DOHH2 (cell line): Measurements from ENCODE around the gene ICE1.

Experiments used
- CTCF ChIP-seq: fragments of 200-600 bp; sonication (generic); IDR thresholded peaks from one replicate; pipeline ENCODE4 v1.5.1; 2014; ENCODE audit warnings: antibody characterized with exemption, mild to moderate bottlenecking, low read depth, low read length; ENCODE audit not compliant: poor library complexity, severe bottlenecking
- EZH2phosphoT487 ChIP-seq: fragments of 200-600 bp; sonication (generic); IDR thresholded peaks from 2 replicates; pipeline ENCODE4 v1.6.1; 2017; ENCODE audit warnings: borderline replicate concordance, mild to moderate bottlenecking, antibody characterized with exemption, low read length, moderate library complexity, mixed read lengths

GRCh38 chr5:5467737-5468136, 45.3 kb downstream of the ICE1 start:
- TF ChIP-seq CTCF (no peak), EZH2phosphoT487 (no peak)
